Upper lobe of left lung (tissue), 6 donors: ENCODE measurements around the gene EFNA3. TPM values are rescaled to one million over a fixed set of nuclear protein-coding genes. Genes with fewer than 3 reads are reported as not detected.

Experiments
- ATAC-seq, 2 donors: fragments of 200-7000 bp; cut with Tn5 transposase; one replicate each; pipeline ENCODE4 v1.9.1; 2022; ENCODE audit warnings: mild to moderate bottlenecking in 2 of 2, moderate library complexity in 2 of 2; ENCODE audit not compliant: low FRiP score in 2 of 2
- DNase-seq, 2 donors: peaks; one replicate each; pipeline ENCODE4 v3.0.0-alpha.2; 2019 to 2020
- H3K27ac ChIP-seq, 4 donors: fragments of 200-600 bp; sonication (generic); one replicate each; pipeline ENCODE4 v1.5.1; 2016 to 2019
- H3K27me3 ChIP-seq, 4 donors: fragments of 200-600 bp; sonication (generic); one replicate each; pipeline ENCODE4 v1.5.1; 2017 to 2019
- H3K36me3 ChIP-seq, 4 donors: fragments of 200-600 bp; sonication (generic); one replicate each; pipeline ENCODE4 v1.5.1; 2016 to 2019
- H3K4me1 ChIP-seq, 4 donors: fragments of 200-600 bp; sonication (generic); one replicate each; pipeline ENCODE4 v1.5.1; 2018 to 2019
- H3K4me3 ChIP-seq, 4 donors: fragments of 200-600 bp; sonication (generic); one replicate each; pipeline ENCODE4 v1.5.1; 2017 to 2019; ENCODE audit warnings: mild to moderate bottlenecking in 2 of 4, moderate library complexity in 1 of 4
- H3K9me3 ChIP-seq, 4 donors: fragments of 200-600 bp; sonication (generic); one replicate each; pipeline ENCODE4 v1.5.1; 2018 to 2019
- CTCF ChIP-seq, 6 experiments: fragments of 450-650 bp in 4 of 6; fragments of 200-600 bp in 2 of 6; sonication (generic) in 2 of 6; IDR thresholded peaks; one replicate each; pipeline ENCODE4 v1.5.1; 2016 to 2019; ENCODE audit warnings: antibody characterized with exemption in 6 of 6
- EP300 ChIP-seq, 4 donors: sonication (generic); formaldehyde crosslinking; IDR thresholded peaks; one replicate each; pipeline ENCODE4 v1.5.1; 2017; ENCODE audit warnings: antibody characterized with exemption in 4 of 4, control low read depth in 2 of 4
- POLR2A ChIP-seq, 4 donors: fragments of 450-650 bp; IDR thresholded peaks; one replicate each; pipeline ENCODE4 v1.5.1; 2016 to 2017; ENCODE audit warnings: antibody characterized with exemption in 4 of 4, mild to moderate bottlenecking in 2 of 4
- POLR2AphosphoS5 ChIP-seq, 2 donors: sonication (generic); formaldehyde crosslinking; IDR thresholded peaks; one replicate each; pipeline ENCODE4 v1.5.1; 2017; ENCODE audit warnings: antibody characterized with exemption in 2 of 2
- WGBS, 2 donors: methylation state at CpG; one replicate each; pipeline ENCODE4 v1.1.5; 2017 to 2018; 5-methylcytosine and 5-hydroxymethylcytosine counted together
- total RNA-seq, 6 donors: library from RNA; depleted of rRNA in 4 of 6; stranded (reverse); fragments of >200 nt in 4 of 6; gene quantifications; one replicate each; pipeline versions ENCODE4 v1.1.0 to v1.2.1, GENCODE V29; 2016 to 2021
- donor health status: DM: no; HTN: no; CAD: no; lungs with moderate emphysema.
- donor health status: DM: no; HTN: yes; CAD: no; lungs with severe emphysema.

EFNA3 gene
- total RNA-seq = 1 to 10 TPM in 4 of 6 donors, under 1 TPM in 2; 0.33 to 2.1 (median 1.4) TPM

- Histone ChIP-seq H3K9me3 (no peaks in the 10 kb centered on the region), H3K4me1 (peaks cover 45 to 52% (median 49%) of the 10 kb centered on the region in 4 donors), H3K27ac (no peak within 1 kb of the TSS), H3K36me3 (no peaks in the 10 kb centered on the region), H3K27me3 (peaks cover 9 to 53% (median 43%) of the 10 kb centered on the region in 4 donors), H3K4me3 (peak within 1 kb of the TSS in 3 of 4 donors; percentile 39 to 52 (median 52))
- peak; percentile 64 to 89 for ATAC-seq
- TF ChIP-seq POLR2A (IDR thresholded peaks at IDR 0.05) (no peak), POLR2AphosphoS5 (IDR thresholded peaks at IDR 0.05) (no peak), EP300 (IDR thresholded peaks at IDR 0.05) (no peak), CTCF (IDR thresholded peaks at IDR 0.05) (no peak)
- WGBS, 2 donors = 4% methylated on average over 21 of the region's 59 CpGs; no CpG with 5 or more reads in 1 of the 2 donors
- peak; percentile 66 to 95 for DNase-seq
Observed at GRCh38 chr1:155078469-155079209, at the start of gene EFNA3. TSS of gene EFNA3 (plus strand) at chr1:155078837. CDS start at chr1:155078942, 105 bp downstream.

GRCh38 chr1:155029513-155030242 lies 49.0 kb upstream of the EFNA3 start:
- ATAC-seq (peak in 1 of 2 donors; percentile 27), DNase-seq (no peak)
- H3K4me3 ChIP-seq = no peak overlapping the region
- no peaks in the 10 kb centered on the region for H3K27me3 ChIP-seq
- H3K4me1 ChIP-seq = no peaks in the 10 kb centered on the region
- H3K27ac ChIP-seq = no peak overlapping the region
- H3K9me3 ChIP-seq = no peaks in the 10 kb centered on the region
- H3K36me3 ChIP-seq = no peaks in the 10 kb centered on the region
- TF ChIP-seq CTCF (IDR thresholded peaks at IDR 0.05) (no peak), EP300 (IDR thresholded peaks at IDR 0.05) (no peak), POLR2AphosphoS5 (IDR thresholded peaks at IDR 0.05) (no peak), POLR2A (IDR thresholded peaks at IDR 0.05) (no peak)
- 87 to 89% methylated on average over 12 to 16 of the region's 16 CpGs for WGBS, 2 donors

GRCh38 chr1:155030243-155030795 lies 48.3 kb upstream of the EFNA3 start:
- DNase-seq = no peak
- Histone ChIP-seq H3K27ac (no peak overlapping the region), H3K4me1 (no peaks in the 10 kb centered on the region), H3K36me3 (no peaks in the 10 kb centered on the region), H3K27me3 (no peaks in the 10 kb centered on the region), H3K9me3 (no peaks in the 10 kb centered on the region), H3K4me3 (no peak overlapping the region)
- peak in 1 of 2 donors; percentile 7 for ATAC-seq
- 83 to 97% methylated on average over 5 to 15 of the region's 15 CpGs for WGBS, 2 donors
- TF ChIP-seq EP300 (IDR thresholded peaks at IDR 0.05) (no peak), POLR2A (IDR thresholded peaks at IDR 0.05) (no peak), CTCF (IDR thresholded peaks at IDR 0.05) (no peak), POLR2AphosphoS5 (IDR thresholded peaks at IDR 0.05) (no peak)

- no peaks in the 10 kb centered on the region for H3K36me3 ChIP-seq
- no peak for ATAC-seq
Observed at GRCh38 chr1:155030899-155031298, 47.7 kb upstream of the EFNA3 start.

GRCh38 chr1:155032886-155033285 lies 45.8 kb upstream of the EFNA3 start:
- no peak for ATAC-seq
- no peaks in the 10 kb centered on the region for H3K36me3 ChIP-seq
- no peak overlapping the region for H3K27ac ChIP-seq
- H3K4me1 ChIP-seq = no peaks in the 10 kb centered on the region
- H3K9me3 ChIP-seq = no peaks in the 10 kb centered on the region
- H3K27me3 ChIP-seq = no peaks in the 10 kb centered on the region
- WGBS, 2 donors = 87 to 88% methylated on average over 11 of the region's 12 CpGs
- no peak overlapping the region for H3K4me3 ChIP-seq
- TF ChIP-seq CTCF (IDR thresholded peaks at IDR 0.05) (no peak), EP300 (IDR thresholded peaks at IDR 0.05) (no peak), POLR2AphosphoS5 (IDR thresholded peaks at IDR 0.05) (no peak), POLR2A (IDR thresholded peaks at IDR 0.05) (no peak)
- DNase-seq = no peak

More at GRCh38 chr1:155030899-155031298, 47.7 kb upstream of the EFNA3 start:
- TF ChIP-seq EP300 (IDR thresholded peaks at IDR 0.05) = no peak
- H3K4me1 ChIP-seq = no peaks in the 10 kb centered on the region
- no peak for DNase-seq
- H3K9me3 ChIP-seq = no peaks in the 10 kb centered on the region
- H3K27me3 ChIP-seq = no peaks in the 10 kb centered on the region
- no peak overlapping the region for H3K4me3 ChIP-seq
- 83 to 86% methylated on average over 11 of the region's 11 CpGs for WGBS, 2 donors
- H3K27ac ChIP-seq = no peak overlapping the region
